Hematopoietic multipotent progenitor cell treated with erythropoietin and hydrocortisone succinate and interleukin-3 and kit ligand, for 8 days (in vitro differentiated cells): ENCODE data around the gene NPIPB6.

Experiments
- DNase-seq: peaks from one replicate; pipeline ENCODE4 v3.0.0-alpha.2; 2015

Gene NPIPB6

GRCh38 chr16:28297784-28298510 is 65.4 kb downstream of the NPIPB6 start:
- no peak for DNase-seq

DNA sequence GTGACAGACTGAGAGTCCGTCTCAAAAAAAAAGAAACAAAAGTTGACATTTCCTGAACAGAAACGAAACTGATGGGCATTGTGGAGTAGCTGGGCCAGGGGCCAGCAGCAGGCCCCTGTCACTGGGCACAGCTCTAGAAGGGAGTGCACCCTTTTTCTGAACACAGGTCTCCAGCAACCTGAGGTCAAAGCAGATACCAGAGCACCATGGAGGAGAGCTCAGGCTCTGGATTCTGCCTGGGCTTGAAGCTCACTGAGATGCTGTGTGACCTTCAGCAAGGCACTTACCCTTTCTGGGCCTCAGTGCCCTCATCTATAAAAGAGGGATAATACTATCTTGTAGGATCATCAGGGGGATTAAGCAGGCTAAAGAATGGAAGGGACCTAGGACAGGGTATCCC is 66.0 kb downstream of the NPIPB6 start:
- no peak for DNase-seq

- DNase-seq = no peak
Measured at GRCh38 chr16:28295276-28295675, 68.0 kb downstream of the NPIPB6 start.

GRCh38 chr16:28294201-28294600 is 69.1 kb downstream of the NPIPB6 start:
- DNase-seq = no peak

GRCh38 chr16:28293601-28293960 is 69.7 kb downstream of the NPIPB6 start:
- DNase-seq = no peak

GRCh38 chr16:28292731-28293600 is 70.3 kb downstream of the NPIPB6 start:
- DNase-seq = no peak
